ENCODE measurements around the gene NDFIP1. TPM values are rescaled to one million over a fixed set of nuclear protein-coding genes. Genes with fewer than 3 reads are reported as not detected.

Gene NDFIP1, protein sequence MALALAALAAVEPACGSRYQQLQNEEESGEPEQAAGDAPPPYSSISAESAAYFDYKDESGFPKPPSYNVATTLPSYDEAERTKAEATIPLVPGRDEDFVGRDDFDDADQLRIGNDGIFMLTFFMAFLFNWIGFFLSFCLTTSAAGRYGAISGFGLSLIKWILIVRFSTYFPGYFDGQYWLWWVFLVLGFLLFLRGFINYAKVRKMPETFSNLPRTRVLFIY
- 10 to 100 TPM; 74.6 to 76.4 TPM for total RNA-seq

DNA sequence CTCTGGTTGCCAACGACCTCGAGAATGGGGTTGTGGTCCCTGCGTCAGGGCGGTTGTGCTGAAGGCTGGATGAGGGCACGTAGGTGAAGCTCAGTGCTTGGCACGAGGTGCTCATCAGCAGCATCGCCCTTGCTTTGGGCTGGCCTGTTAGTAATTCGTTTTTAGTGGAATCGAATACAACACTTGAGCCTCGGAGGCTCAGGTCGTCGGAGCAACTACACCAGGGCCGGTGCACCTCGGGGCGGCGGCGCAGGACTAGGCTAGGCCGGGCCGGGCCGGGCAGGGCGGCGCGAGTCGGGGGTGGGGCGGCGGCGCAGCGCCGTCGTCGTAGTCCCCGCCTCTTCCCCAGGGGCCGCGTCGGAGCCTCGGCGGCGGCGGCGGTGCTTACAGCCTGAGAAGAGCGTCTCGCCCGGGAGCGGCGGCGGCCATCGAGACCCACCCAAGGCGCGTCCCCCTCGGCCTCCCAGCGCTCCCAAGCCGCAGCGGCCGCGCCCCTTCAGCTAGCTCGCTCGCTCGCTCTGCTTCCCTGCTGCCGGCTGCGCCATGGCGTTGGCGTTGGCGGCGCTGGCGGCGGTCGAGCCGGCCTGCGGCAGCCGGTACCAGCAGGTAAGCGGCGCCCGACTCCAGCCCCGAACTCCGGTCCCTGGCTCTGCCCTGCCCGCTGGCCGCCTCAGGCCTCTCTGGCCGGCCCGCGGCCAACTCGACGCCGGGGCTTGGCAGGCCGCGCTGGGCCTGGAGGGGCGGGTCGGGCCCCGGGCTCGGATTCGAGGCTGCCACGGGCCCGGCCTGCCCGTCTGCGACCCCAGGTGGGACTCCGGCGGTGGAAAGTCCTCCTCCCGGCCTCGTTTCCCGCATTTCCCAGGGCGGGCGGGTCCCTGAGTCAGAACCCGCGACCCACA is at the start of gene NDFIP1:
NDFIP1 (plus strand) TSS at position 348 of the 899 bp plus-strand sequence; CDS start at position 544, 196 bp downstream.
- peak; percentile 91 for DNase-seq
- peak within 1 kb of the TSS; percentile 93 for H3K4me3 Mint-ChIP-seq
- peaks cover 71% of the 10 kb centered on the region for H3K4me1 Mint-ChIP-seq (ENCODE audit: low read depth)
- CTCF ChIA-PET = interaction anchor here (0.8 to 6.0 kb wide), 14 partner anchors 11 to 140 kb away, joined by 3 to 87 read pairs (median 5); partner anchors contain the start of genes GNPDA1 and RNF14
- H3K27me3 Mint-ChIP-seq = no peaks in the 10 kb centered on the region
- peaks cover 33% of the 10 kb centered on the region for H3K36me3 Mint-ChIP-seq
- intact Hi-C loops (cut with micrococcal nuclease) = loop anchor here (1.0 to 5.0 kb wide), 6 partner anchors 13 to 102 kb away; no protein-coding TSS in a partner anchor
- POLR2A ChIA-PET = interaction anchor here (0.8 to 5.2 kb wide), 16 partner anchors 9 to 417 kb away, joined by 3 to 103 read pairs (median 5); partner anchors contain the start of genes GNPDA1 and RNF14
- H3K27ac Mint-ChIP-seq = peak within 1 kb of the TSS; percentile 97
- no peaks in the 10 kb centered on the region for H3K9me3 Mint-ChIP-seq

DNA sequence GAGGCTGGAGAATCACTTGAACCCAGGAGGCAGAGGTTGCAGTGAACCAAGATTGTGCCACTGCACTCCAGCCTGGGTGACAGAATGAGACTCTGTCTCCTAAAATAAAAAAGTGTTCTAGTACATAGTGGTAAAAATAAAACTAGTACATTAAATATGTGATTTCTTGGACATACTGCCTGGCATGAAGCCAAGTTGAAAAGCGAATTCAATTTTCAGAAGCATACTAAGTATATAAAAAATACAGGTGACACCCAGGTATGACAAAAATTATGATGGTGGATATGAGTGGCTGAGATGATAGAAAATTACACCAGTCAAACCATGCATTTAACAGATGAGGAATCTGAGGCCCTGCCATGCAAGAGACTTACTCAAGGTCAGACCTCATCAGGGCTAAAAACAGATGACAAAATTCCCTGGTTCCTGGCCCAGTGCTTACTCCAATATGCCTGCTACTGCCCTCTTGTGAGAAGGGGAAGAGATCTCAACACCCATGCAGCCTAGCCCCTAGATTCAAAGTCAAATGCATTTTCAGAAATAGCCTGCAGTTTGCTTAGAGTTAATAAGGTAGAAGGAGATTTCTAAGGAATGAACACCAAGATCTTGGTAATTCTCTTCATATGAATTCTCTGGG is 49.2 kb upstream of the NDFIP1 start:
- Mint-ChIP-seq H3K4me1 (ENCODE audit: low read depth) (peaks cover 23% of the 10 kb centered on the region), H3K4me3 (no peak overlapping the region), H3K27me3 (no peaks in the 10 kb centered on the region), H3K9me3 (no peaks in the 10 kb centered on the region), H3K36me3 (no peaks in the 10 kb centered on the region), H3K27ac (no peak overlapping the region)
- POLR2A ChIA-PET = interaction anchor here (1.3 kb wide), 1 partner anchor 50 kb away, joined by 3 read pairs; no protein-coding TSS in a partner anchor
- CTCF ChIA-PET = no interaction called here
- intact Hi-C loops (cut with micrococcal nuclease) = no loop called here
- no peak for DNase-seq

DNA sequence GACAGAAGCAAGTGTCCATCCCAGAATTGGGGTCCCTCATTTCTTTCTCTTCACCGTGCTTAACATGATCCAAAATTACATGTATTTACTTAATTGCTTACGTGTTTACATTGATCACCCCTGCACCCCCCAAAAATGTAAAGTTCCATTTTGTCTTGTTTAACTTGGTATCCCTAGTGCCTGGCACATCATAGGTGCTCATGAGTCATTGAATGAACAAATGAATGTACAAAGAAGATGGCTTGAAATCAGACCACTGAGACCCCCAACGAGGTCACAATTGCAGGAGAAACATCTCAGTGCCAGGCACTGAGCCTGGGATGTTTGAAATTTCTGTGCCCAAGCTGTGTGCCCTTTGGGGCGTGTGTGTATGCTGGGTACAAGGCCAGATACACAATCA is 45.2 kb upstream of the NDFIP1 start:
- CTCF ChIA-PET = interaction anchor here (1.4 kb wide), 1 partner anchor 94 kb away, joined by 4 read pairs; the partner anchor contains the start of gene RNF14
- POLR2A ChIA-PET = interaction anchor here (1.4 kb wide), 1 partner anchor 94 kb away, joined by 4 read pairs; the partner anchor contains the start of gene RNF14
- no peak overlapping the region for H3K27ac Mint-ChIP-seq

DNA sequence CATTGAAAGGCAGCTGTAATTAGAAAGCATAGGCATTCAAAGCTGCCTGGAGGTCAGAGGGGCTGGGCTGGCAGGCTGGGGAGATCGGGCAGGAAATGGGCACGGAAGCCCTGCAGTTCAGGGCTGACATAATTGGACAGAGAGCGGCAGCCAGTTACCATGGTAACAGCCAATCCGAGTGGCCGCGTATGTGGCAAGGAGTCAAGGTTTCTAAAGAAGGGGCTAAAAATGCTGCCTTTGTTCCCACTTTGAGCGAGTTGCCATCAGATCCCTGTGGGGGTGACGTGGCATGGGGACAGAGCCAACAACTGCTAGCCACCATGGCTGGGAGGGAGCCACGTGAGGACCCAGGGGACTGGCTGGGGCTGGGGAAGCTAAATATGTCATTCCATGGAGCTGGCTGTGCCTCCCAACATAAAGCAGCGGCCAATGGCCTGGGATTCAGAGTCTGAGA is 44.7 kb upstream of the NDFIP1 start:
- Mint-ChIP-seq H3K4me1 (ENCODE audit: low read depth) (peaks cover 13% of the 10 kb centered on the region), H3K36me3 (no peaks in the 10 kb centered on the region), H3K27ac (no peak overlapping the region), H3K9me3 (no peaks in the 10 kb centered on the region), H3K4me3 (no peak overlapping the region), H3K27me3 (no peaks in the 10 kb centered on the region)
- peak; percentile 59 for DNase-seq
- CTCF ChIA-PET = interaction anchor here (0.6 to 1.4 kb wide), 2 partner anchors 95 to 125 kb away, joined by 3 to 4 read pairs; partner anchors contain the start of gene RNF14
- intact Hi-C loops (cut with micrococcal nuclease) = no loop called here
- POLR2A ChIA-PET = interaction anchor here (1.4 kb wide), 1 partner anchor 95 kb away, joined by 4 read pairs; the partner anchor contains the start of gene RNF14

More for the DNA sequence above, 45.2 kb upstream of the NDFIP1 start:
- H3K27me3 Mint-ChIP-seq = no peaks in the 10 kb centered on the region
- H3K9me3 Mint-ChIP-seq = no peaks in the 10 kb centered on the region
- intact Hi-C loops (cut with micrococcal nuclease) = no loop called here
- H3K4me3 Mint-ChIP-seq = no peak overlapping the region
- peaks cover 13% of the 10 kb centered on the region for H3K4me1 Mint-ChIP-seq (ENCODE audit: low read depth)
- DNase-seq = no peak
- H3K36me3 Mint-ChIP-seq = no peaks in the 10 kb centered on the region

DNA sequence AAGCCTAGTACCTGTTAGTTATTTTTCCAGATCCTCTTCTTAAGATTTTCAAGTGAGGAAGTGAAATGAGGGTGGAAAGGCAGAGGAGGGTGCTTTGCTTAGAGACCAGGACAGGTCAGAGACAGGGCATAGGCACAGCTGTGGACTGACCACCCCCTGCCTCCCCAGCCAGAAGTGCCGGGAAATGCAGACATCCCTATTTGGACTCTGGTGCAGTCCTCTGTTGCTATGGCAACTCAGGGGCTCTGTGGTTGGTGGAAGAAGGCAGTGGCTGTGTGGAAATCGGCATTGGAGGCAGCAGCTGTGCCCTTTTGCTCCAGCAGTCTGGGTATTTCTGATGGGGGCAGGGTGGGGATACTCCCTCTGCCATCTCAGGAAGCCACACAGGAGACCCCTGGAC is 43.3 kb upstream of the NDFIP1 start:
- intact Hi-C loops (cut with micrococcal nuclease) = no loop called here
- no peaks in the 10 kb centered on the region for H3K36me3 Mint-ChIP-seq
- H3K4me3 Mint-ChIP-seq = no peak overlapping the region
- CTCF ChIA-PET = no interaction called here
- H3K9me3 Mint-ChIP-seq = no peaks in the 10 kb centered on the region
- peaks cover 11% of the 10 kb centered on the region for H3K4me1 Mint-ChIP-seq (ENCODE audit: low read depth)
- H3K27me3 Mint-ChIP-seq = no peaks in the 10 kb centered on the region
- no peak overlapping the region for H3K27ac Mint-ChIP-seq
- POLR2A ChIA-PET = no interaction called here
- no peak for DNase-seq

DNA sequence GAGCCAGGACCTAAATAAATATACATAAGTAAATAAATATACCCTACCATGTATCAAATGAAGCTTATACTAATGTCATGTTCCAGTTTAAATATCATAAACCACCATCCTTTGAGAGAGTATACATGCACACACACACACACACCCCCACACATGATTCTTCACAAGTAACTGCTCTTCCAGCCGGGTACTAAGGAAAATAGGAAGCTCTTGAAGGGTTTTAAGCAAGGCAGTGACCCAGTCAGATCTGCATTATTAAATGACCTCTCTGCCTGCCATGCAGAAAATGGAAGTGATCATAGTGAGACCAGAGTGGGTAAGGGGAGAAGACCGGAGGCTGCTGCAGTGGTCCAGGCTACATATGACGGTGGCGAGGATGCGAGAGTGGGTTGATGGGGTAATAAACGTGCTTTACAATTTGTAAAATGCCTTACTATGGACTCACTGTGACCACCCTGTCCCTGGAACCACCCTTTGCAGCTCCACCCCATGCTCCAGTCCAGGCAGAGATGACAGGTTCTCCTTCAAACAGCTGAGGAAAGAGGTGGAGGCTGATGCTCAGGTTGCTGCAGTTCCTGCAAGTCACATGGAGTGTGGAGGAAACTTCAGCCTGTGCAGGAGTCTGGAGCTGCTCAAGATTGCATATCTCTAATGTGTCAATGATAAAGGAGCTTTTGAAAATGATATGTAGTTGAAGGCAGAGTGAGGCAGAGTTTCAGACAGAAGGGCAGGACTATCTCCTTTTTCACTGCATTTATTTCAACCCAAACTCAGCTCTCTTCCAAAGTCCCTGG is 38.8 kb upstream of the NDFIP1 start:
- ChIA-PET POLR2A (interaction anchor here (0.7 to 1.5 kb wide), 2 partner anchors 35 to 40 kb away, joined by 3 read pairs; no protein-coding TSS in a partner anchor), CTCF (interaction anchor here (0.7 to 2.3 kb wide), 3 partner anchors 16 to 90 kb away, joined by 3 to 6 read pairs (median 4); no protein-coding TSS in a partner anchor)
- intact Hi-C loops (cut with micrococcal nuclease) = no loop called here
- no peak for DNase-seq
- no peak overlapping the region for H3K27ac Mint-ChIP-seq
- H3K4me3 Mint-ChIP-seq = no peak overlapping the region
- no peaks in the 10 kb centered on the region for H3K9me3 Mint-ChIP-seq
- H3K4me1 Mint-ChIP-seq (ENCODE audit: low read depth) = peaks cover 30% of the 10 kb centered on the region
- H3K27me3 Mint-ChIP-seq = no peaks in the 10 kb centered on the region
- no peaks in the 10 kb centered on the region for H3K36me3 Mint-ChIP-seq

DNA sequence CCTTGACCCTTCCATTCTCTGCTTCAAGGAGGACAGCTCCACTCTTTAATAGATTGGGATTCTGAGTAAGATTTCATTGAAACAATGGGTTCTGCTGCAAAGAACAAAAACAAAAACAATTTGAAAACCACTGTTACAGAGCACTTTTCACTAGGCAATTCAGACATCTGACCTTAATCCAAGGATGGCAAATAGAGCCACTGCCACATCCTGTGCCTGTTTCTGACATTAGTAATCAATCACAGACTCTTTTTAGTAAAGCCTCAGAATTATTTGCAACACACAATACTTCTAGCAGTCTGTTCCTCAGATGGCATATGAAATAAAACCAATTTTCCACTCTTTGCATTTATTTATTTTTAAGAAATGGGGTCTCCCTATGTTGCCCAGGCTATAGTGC is 37.8 kb upstream of the NDFIP1 start:
- H3K27ac Mint-ChIP-seq = no peak overlapping the region
- peaks cover 30% of the 10 kb centered on the region for H3K4me1 Mint-ChIP-seq (ENCODE audit: low read depth)
- no peaks in the 10 kb centered on the region for H3K9me3 Mint-ChIP-seq
- ChIA-PET CTCF (interaction anchor here (2.3 kb wide), 1 partner anchor 59 kb away, joined by 6 read pairs; no protein-coding TSS in a partner anchor), POLR2A (interaction anchor here (1.5 kb wide), 1 partner anchor 39 kb away, joined by 3 read pairs; no protein-coding TSS in a partner anchor)
- DNase-seq = no peak
- intact Hi-C loops (cut with micrococcal nuclease) = no loop called here
- H3K36me3 Mint-ChIP-seq = no peaks in the 10 kb centered on the region
- H3K27me3 Mint-ChIP-seq = no peaks in the 10 kb centered on the region
- no peak overlapping the region for H3K4me3 Mint-ChIP-seq

DNA sequence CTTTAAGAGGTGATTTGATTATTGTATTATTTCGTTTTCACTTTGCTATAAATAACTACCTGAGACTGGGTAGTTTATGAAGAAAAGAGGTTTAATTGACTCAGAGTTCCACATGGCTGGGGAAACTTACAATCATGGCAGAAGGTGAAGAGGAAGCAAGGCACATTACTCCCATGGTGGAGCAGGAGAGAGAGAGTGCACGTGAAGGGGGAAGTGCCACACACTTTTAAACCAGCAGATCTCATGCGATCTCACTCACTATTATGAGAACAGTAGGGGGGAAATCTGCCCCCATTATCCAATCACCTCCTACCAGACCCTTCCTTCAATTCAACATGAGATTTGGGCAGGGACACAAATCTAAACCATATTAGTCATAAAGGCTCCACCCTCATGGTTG is 36.1 kb upstream of the NDFIP1 start:
- CTCF ChIA-PET = interaction anchor here (1.0 kb wide), 1 partner anchor 35 kb away, joined by 3 read pairs; no protein-coding TSS in a partner anchor
- POLR2A ChIA-PET = interaction anchor here (2.1 kb wide), 1 partner anchor 56 kb away, joined by 8 read pairs; no protein-coding TSS in a partner anchor
- Mint-ChIP-seq H3K36me3 (no peaks in the 10 kb centered on the region), H3K9me3 (no peaks in the 10 kb centered on the region), H3K4me1 (ENCODE audit: low read depth) (peaks cover 30% of the 10 kb centered on the region), H3K4me3 (no peak overlapping the region), H3K27me3 (no peaks in the 10 kb centered on the region), H3K27ac (peak overlapping the region; percentile 43)
- DNase-seq = no peak
- intact Hi-C loops (cut with micrococcal nuclease) = loop anchor here (2.0 kb wide), 1 partner anchor 22 kb away; no protein-coding TSS in a partner anchor

DNA sequence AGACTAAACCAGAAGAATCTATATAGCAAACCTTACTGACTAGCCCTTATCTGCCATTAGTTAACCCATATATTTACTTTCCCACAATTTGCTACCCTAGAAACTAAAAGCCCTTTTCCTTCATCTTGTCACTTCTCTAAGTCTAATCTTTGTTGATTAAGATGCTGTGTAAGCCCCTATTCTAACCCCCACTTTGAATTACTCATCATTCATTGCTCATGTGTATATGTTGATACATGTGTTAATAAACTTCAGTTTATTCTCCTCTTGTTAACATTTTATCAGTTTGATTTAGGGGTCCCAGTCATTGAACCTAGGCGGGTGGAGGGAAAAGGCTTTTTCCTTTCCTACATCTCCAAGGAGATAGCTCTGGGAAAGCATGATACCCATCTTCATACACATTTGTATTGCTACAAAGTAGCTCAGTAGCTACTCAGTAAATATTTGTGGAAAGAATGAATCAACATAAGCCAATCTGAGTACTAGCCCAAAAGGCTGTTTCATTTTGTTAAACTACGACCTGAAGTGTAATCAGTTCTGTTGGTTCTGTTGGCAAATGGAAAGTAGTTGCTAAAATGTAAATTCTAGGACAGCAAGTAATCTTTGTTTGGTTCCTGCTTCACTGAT is 35.1 kb upstream of the NDFIP1 start:
- DNase-seq = no peak
- POLR2A ChIA-PET = interaction anchor here (0.9 to 2.1 kb wide), 2 partner anchors 36 to 57 kb away, joined by 3 to 8 read pairs; no protein-coding TSS in a partner anchor
- no peaks in the 10 kb centered on the region for H3K27me3 Mint-ChIP-seq
- intact Hi-C loops (cut with micrococcal nuclease) = loop anchor here (2.0 kb wide), 1 partner anchor 21 kb away; no protein-coding TSS in a partner anchor
- no peak overlapping the region for H3K4me3 Mint-ChIP-seq
- no peaks in the 10 kb centered on the region for H3K9me3 Mint-ChIP-seq
- H3K36me3 Mint-ChIP-seq = no peaks in the 10 kb centered on the region
- H3K4me1 Mint-ChIP-seq (ENCODE audit: low read depth) = peaks cover 30% of the 10 kb centered on the region
- H3K27ac Mint-ChIP-seq = peak overlapping the region; percentile 56
- CTCF ChIA-PET = no interaction called here

DNA sequence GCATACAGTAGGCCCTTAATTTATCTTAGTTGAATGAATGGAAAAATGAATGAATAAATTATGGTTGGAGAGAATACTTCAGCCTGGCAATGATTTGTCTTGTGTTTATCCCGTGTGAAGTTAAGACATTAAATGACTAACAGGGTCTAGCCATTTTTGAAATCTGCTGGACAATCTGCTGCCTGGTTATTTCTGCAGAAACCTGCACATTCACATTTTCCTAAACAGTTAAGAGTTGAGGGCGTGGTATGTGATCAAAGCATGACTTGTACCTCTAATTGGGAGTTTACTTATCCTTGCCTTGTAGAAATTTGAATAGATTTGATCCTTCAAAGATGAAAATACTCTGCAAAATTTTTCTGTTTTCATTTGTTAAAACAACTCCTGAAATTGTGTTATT is 34.6 kb upstream of the NDFIP1 start:
- intact Hi-C loops (cut with micrococcal nuclease) = loop anchor here (1.0 kb wide), 2 partner anchors 14 to 58 kb away; no protein-coding TSS in a partner anchor
- peaks cover 30% of the 10 kb centered on the region for H3K4me1 Mint-ChIP-seq (ENCODE audit: low read depth)
- ChIA-PET POLR2A (interaction anchor here (0.9 to 2.1 kb wide), 2 partner anchors 35 to 58 kb away, joined by 3 to 8 read pairs; no protein-coding TSS in a partner anchor), CTCF (no interaction called here)
- peak overlapping the region; percentile 56 for H3K27ac Mint-ChIP-seq
- DNase-seq = no peak
- peak overlapping the region; percentile 24 for H3K4me3 Mint-ChIP-seq
- H3K36me3 Mint-ChIP-seq = no peaks in the 10 kb centered on the region
- H3K27me3 Mint-ChIP-seq = no peaks in the 10 kb centered on the region
- H3K9me3 Mint-ChIP-seq = no peaks in the 10 kb centered on the region
